Measurements from ENCODE around the gene ADAMTSL3. TPM values are rescaled to one million over a fixed set of nuclear protein-coding genes. Genes with fewer than 3 reads are reported as not detected.
A peak's percentile ranks its signal among the peaks of the same experiment; 100 is the strongest.
"Not testable (repeated sequence)": the region's sequence is repeated elsewhere in the genome, so short reads cannot be mapped to it uniquely, and the experiment has no call there.

ADAMTSL3 gene
- total RNA-seq, 1 donor from 2014 or later: 13.2 TPM

GRCh38 chr15:83695246-83695645 lies 41.3 kb downstream of the ADAMTSL3 start:
- peaks cover 30% of the 10 kb centered on the region for H3K4me1 Mint-ChIP-seq
- no peak overlapping the region for H3K4me3 Mint-ChIP-seq
- no peaks in the 10 kb centered on the region for H3K9me3 Mint-ChIP-seq
- peak overlapping the region; percentile 87 for H3K27ac Mint-ChIP-seq
- H3K27me3 Mint-ChIP-seq (ENCODE audit: low read depth): no peaks in the 10 kb centered on the region
- no peaks in the 10 kb centered on the region for H3K36me3 Mint-ChIP-seq
- DNase-seq (ENCODE audit: low spot score in 2 of 2, unreplicated experiment in 2 of 2): no peak
- TF ChIP-seq, protein P1, sequence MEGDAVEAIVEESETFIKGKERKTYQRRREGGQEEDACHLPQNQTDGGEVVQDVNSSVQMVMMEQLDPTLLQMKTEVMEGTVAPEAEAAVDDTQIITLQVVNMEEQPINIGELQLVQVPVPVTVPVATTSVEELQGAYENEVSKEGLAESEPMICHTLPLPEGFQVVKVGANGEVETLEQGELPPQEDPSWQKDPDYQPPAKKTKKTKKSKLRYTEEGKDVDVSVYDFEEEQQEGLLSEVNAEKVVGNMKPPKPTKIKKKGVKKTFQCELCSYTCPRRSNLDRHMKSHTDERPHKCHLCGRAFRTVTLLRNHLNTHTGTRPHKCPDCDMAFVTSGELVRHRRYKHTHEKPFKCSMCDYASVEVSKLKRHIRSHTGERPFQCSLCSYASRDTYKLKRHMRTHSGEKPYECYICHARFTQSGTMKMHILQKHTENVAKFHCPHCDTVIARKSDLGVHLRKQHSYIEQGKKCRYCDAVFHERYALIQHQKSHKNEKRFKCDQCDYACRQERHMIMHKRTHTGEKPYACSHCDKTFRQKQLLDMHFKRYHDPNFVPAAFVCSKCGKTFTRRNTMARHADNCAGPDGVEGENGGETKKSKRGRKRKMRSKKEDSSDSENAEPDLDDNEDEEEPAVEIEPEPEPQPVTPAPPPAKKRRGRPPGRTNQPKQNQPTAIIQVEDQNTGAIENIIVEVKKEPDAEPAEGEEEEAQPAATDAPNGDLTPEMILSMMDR (IDR thresholded peaks at IDR 0.05; ENCODE audit: unreplicated experiment): no peak

DNA sequence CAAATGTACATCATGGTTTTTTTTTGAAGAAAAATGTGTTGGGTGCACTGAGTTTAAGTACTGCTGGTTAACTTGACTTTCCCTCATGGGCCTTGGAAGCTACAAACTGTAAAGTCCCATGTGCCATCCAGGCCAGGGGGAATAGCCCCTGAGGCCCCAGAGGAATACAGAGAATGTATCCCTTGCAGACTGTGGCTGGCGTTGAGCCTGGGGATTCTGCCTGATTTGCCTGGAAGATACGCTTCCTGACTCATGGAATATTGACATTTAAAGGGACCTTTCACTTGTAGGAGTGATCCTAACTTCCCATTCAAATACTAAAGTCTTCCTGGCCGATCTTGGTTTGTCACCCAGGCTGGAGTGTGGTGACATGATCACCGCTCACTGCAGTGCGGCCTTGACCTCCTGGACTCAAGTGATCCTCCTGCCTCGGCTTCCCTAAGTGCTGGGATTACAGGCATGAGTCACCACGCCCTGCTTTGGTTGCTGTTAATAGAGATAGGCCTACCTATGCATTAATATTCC lies 42.0 kb downstream of the ADAMTSL3 start:
- Mint-ChIP-seq H3K4me1 (peaks cover 30% of the 10 kb centered on the region), H3K27me3 (ENCODE audit: low read depth) (no peaks in the 10 kb centered on the region), H3K9me3 (no peaks in the 10 kb centered on the region), H3K36me3 (no peaks in the 10 kb centered on the region), H3K4me3 (no peak overlapping the region), H3K27ac (peak overlapping the region; percentile 66)
- TF ChIP-seq, protein P1 (IDR thresholded peaks at IDR 0.05; ENCODE audit: unreplicated experiment): no peak
- no peak for DNase-seq (ENCODE audit: low spot score in 2 of 2, unreplicated experiment in 2 of 2)

DNA sequence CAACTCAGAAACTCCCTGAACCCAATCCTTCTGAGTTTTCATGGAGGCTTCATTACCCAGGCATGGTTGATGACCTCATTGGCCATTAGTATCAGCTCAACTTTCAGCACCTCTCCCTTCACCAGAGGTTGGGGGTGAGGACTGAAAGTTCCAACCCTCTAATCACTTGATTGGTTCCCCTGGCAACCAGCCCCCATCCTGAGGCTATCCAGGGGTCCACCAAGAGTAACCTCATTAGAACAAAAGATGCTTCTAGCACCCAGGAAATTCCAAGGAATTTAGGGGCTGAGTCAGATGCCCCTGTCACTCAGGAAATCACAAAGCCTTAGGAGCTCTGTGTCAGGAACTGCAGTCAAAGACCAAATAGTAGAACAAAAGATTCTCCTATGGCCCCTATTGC lies 43.8 kb downstream of the ADAMTSL3 start:
- H3K4me3 Mint-ChIP-seq: no peak overlapping the region
- H3K4me1 Mint-ChIP-seq: peaks cover 28% of the 10 kb centered on the region
- DNase-seq (ENCODE audit: low spot score in 2 of 2, unreplicated experiment in 2 of 2): no peak
- H3K9me3 Mint-ChIP-seq: peaks cover 6% of the 10 kb centered on the region
- no peaks in the 10 kb centered on the region for H3K36me3 Mint-ChIP-seq
- no peak overlapping the region for H3K27ac Mint-ChIP-seq
- no peaks in the 10 kb centered on the region for H3K27me3 Mint-ChIP-seq (ENCODE audit: low read depth)
- TF ChIP-seq, protein P1 (IDR thresholded peaks at IDR 0.05; ENCODE audit: unreplicated experiment): no peak

DNA sequence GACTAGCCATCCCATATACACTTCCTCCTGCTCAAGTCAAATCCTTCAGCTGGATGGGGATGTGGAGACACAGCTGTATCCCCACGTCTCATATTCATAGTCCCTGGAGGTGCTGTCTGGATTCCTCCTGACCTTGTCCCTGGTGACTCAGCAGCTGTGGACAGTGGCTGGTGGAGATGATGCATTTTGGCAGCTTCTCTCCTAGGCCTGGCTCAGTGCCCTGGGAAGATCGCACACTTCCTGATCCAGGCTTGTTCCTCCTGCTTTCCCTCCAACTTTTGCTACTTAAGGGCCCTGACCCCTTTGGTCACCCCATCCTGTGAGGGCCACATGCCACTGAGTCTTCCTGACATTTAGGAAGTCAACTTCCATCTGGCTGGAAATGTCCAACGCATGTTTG lies 44.4 kb downstream of the ADAMTSL3 start:
- Mint-ChIP-seq H3K4me3 (no peak overlapping the region), H3K27ac (no peak overlapping the region), H3K4me1 (peaks cover 24% of the 10 kb centered on the region), H3K36me3 (no peaks in the 10 kb centered on the region), H3K9me3 (peaks cover 6% of the 10 kb centered on the region), H3K27me3 (ENCODE audit: low read depth) (no peaks in the 10 kb centered on the region)
- TF ChIP-seq, protein P1 (IDR thresholded peaks at IDR 0.05; ENCODE audit: unreplicated experiment): no peak
- no peak for DNase-seq (ENCODE audit: low spot score in 2 of 2, unreplicated experiment in 2 of 2)

DNA sequence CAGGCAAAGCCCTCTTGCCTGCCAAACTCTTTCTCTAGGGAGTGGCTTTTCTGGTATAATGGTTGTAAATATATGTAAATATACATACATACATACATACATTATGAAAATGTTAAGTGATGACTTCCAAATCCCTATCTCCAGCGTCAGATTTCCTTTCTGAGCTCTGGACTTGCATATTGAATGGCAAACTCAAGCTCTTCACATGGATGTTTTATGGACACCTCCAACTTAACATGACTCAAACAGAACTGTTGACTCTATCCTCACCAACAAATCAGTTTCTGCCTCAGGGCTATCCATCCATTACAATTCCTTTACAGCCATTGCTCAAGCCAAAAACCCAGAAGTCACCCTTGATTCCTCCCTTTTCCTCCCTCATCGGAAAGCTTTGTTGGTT lies 45.1 kb downstream of the ADAMTSL3 start:
- no peak for DNase-seq (ENCODE audit: low spot score in 2 of 2, unreplicated experiment in 2 of 2)
- H3K4me1 Mint-ChIP-seq: peaks cover 21% of the 10 kb centered on the region
- no peak overlapping the region for H3K4me3 Mint-ChIP-seq
- TF ChIP-seq, protein P1 (IDR thresholded peaks at IDR 0.05; ENCODE audit: unreplicated experiment): no peak
- no peaks in the 10 kb centered on the region for H3K36me3 Mint-ChIP-seq
- peaks cover 6% of the 10 kb centered on the region for H3K9me3 Mint-ChIP-seq
- no peak overlapping the region for H3K27ac Mint-ChIP-seq
- no peaks in the 10 kb centered on the region for H3K27me3 Mint-ChIP-seq (ENCODE audit: low read depth)

- no peaks in the 10 kb centered on the region for H3K27me3 Mint-ChIP-seq (ENCODE audit: low read depth)
- DNase-seq (ENCODE audit: low spot score in 2 of 2, unreplicated experiment in 2 of 2): no peak
- H3K27ac Mint-ChIP-seq: no peak overlapping the region
- H3K36me3 Mint-ChIP-seq: no peaks in the 10 kb centered on the region
- peaks cover 11% of the 10 kb centered on the region for H3K4me1 Mint-ChIP-seq
- TF ChIP-seq, protein P1 (IDR thresholded peaks at IDR 0.05; ENCODE audit: unreplicated experiment): no peak
- peaks cover 6% of the 10 kb centered on the region for H3K9me3 Mint-ChIP-seq
- no peak overlapping the region for H3K4me3 Mint-ChIP-seq
Measured at GRCh38 chr15:83700082-83700481, 46.2 kb downstream of the ADAMTSL3 start.

GRCh38 chr15:83702314-83702713 lies 48.4 kb downstream of the ADAMTSL3 start:
- not testable (repeated sequence) for H3K27me3 Mint-ChIP-seq (ENCODE audit: low read depth); H3K36me3 Mint-ChIP-seq; H3K4me3 Mint-ChIP-seq; DNase-seq (ENCODE audit: low spot score in 2 of 2, unreplicated experiment in 2 of 2); H3K9me3 Mint-ChIP-seq; H3K4me1 Mint-ChIP-seq; H3K27ac Mint-ChIP-seq
